KBM-7 (cell line): ENCODE measurements around the gene ZNF446.
A peak's percentile ranks its signal among the peaks of the same experiment; 100 is the strongest.

Experiments used
- DNase-seq: peaks from one replicate; pipeline ENCODE4 v3.0.0-alpha.2; 2015
- in situ Hi-C: fragments of 300-500 bp; cut with MboI; formaldehyde crosslinking; loops from 2 replicates; pipeline ENCODE4 v1.14.3; 2020; ENCODE audit warnings: low sequenced_read_pairs, low pct_unique_long_range_greater_than_20kb, mixed read lengths

ZNF446 gene

GRCh38 chr19:58518256-58519086 is 42.3 kb downstream of the ZNF446 start:
- in situ Hi-C loops: no loop called here
- DNase-seq: peak; percentile 37

- in situ Hi-C loops: no loop called here
Observed at GRCh38 chr19:58519087-58519354, 42.9 kb downstream of the ZNF446 start.

GRCh38 chr19:58519355-58520256 is 43.5 kb downstream of the ZNF446 start, which contains the start of gene ZBTB45:
ZBTB45 (minus strand) TSS chr19:58519810; CDS start chr19:58517673, 2,137 bp downstream.
- peak; percentile 98 for DNase-seq
- in situ Hi-C loops: no loop called here

More at GRCh38 chr19:58519087-58519354, 42.9 kb downstream of the ZNF446 start:
- DNase-seq: peak; percentile 80

GRCh38 chr19:58520257-58520599 is 44.1 kb downstream of the ZNF446 start:
- in situ Hi-C loops: no loop called here
- DNase-seq: no peak

- in situ Hi-C loops: no loop called here
Observed at GRCh38 chr19:58521651-58522050, 45.5 kb downstream of the ZNF446 start.

GRCh38 chr19:58522709-58523108 is 46.6 kb downstream of the ZNF446 start:
- no peak for DNase-seq
- in situ Hi-C loops: no loop called here

More at GRCh38 chr19:58521651-58522050, 45.5 kb downstream of the ZNF446 start:
- no peak for DNase-seq

GRCh38 chr19:58529405-58529804 is 53.3 kb downstream of the ZNF446 start:
- in situ Hi-C loops: no loop called here
- DNase-seq: no peak
